SK-N-SH (cell line): ENCODE results near the gene ROR2. TPM values are rescaled to one million over a fixed set of nuclear protein-coding genes. Genes with fewer than 3 reads are reported as not detected.

Experiments used
- CTCF ChIA-PET: fragments of 300-600, 350-600 bp; formaldehyde crosslinking; extraction: SDS; loops from one replicate; lab custom pipeline; 2021; lab: Yijun Ruan, JAX
- POLR2A ChIA-PET: fragments of 350-600 bp; sonication (Branson Sonifier 250); formaldehyde crosslinking; extraction: SDS; loops from one replicate; lab custom pipeline; 2020; ENCODE audit warnings: antibody characterized with exemption, inconsistent platforms; lab: Yijun Ruan, JAX
- DNase-seq: peaks from one replicate; pipeline ENCODE4 v3.0.0; 2012
- H2AFZ ChIP-seq: fragments of 200-600 bp; sonication (generic); 2 replicates; pipeline ENCODE4 v1.8.1; 2016; ENCODE audit warnings: antibody characterized with exemption, mild to moderate bottlenecking, low read depth
- H3F3A ChIP-seq: fragments of 200-600 bp; sonication (generic); replicated peaks from 2 replicates; pipeline ENCODE3; 2016; ENCODE audit warnings: antibody characterized with exemption, mild to moderate bottlenecking; ENCODE audit not compliant: insufficient read depth
- H3K27ac ChIP-seq, 2 experiments: fragments of 200-500 bp in 1 of 2; fragments of 200-600 bp in 1 of 2; sonication (Bioruptor generic) in 1 of 2; sonication (generic), shearing (Covaris generic) in 1 of 2; 2 replicates each; pipeline versions ENCODE4 v1.5.1 to v1.6.1; 2014 to 2016; ENCODE audit warnings: low read depth in 2 of 2, inconsistent platforms in 1 of 2, low read length in 1 of 2, mild to moderate bottlenecking in 1 of 2, mixed read lengths in 1 of 2
- H3K27me3 ChIP-seq: fragments of 200-600 bp; sonication (generic), shearing (Covaris generic); 2 replicates; pipeline ENCODE4 v1.6.1; 2016; ENCODE audit warnings: mixed run types; ENCODE audit not compliant: insufficient read depth
- H3K36me3 ChIP-seq, 2 experiments: fragments of 200-500 bp in 1 of 2; fragments of 200-600 bp in 1 of 2; sonication (Bioruptor generic) in 1 of 2; sonication (generic) in 1 of 2; replicated peaks in 1 of 2; 2 replicates each; pipeline versions ENCODE3 to v1.5.1; 2014 to 2016; ENCODE audit warnings: low read length in 1 of 2, mild to moderate bottlenecking in 1 of 2; ENCODE audit not compliant: insufficient read depth in 2 of 2, control insufficient read depth in 1 of 2
- H3K4me1 ChIP-seq, 2 experiments: fragments of 200-500 bp in 1 of 2; fragments of 200-600 bp in 1 of 2; sonication (Bioruptor generic) in 1 of 2; sonication (generic), shearing (Covaris generic) in 1 of 2; 2 replicates each; pipeline versions ENCODE4 v1.5.1 to v1.6.1; 2014 to 2016; ENCODE audit warnings: low read depth in 1 of 2, low read length in 1 of 2, mixed run types in 1 of 2; ENCODE audit not compliant: insufficient read depth in 2 of 2, control insufficient read depth in 1 of 2
- H3K4me2 ChIP-seq: fragments of 200-600 bp; sonication (generic), shearing (Covaris generic); 2 replicates; pipeline ENCODE4 v1.6.1; 2017; ENCODE audit warnings: mixed run types
- H3K4me3 ChIP-seq, 2 experiments: fragments of 200-500 bp in 1 of 2; fragments of 200-600 bp in 1 of 2; sonication (Bioruptor generic) in 1 of 2; sonication (generic), shearing (Covaris generic) in 1 of 2; 2 replicates each; pipeline versions ENCODE4 v1.5.1 to v1.8.1; 2014 to 2016; ENCODE audit warnings: low read depth in 2 of 2, inconsistent platforms in 1 of 2, low read length in 1 of 2, mild to moderate bottlenecking in 1 of 2, mixed read lengths in 1 of 2, moderate library complexity in 1 of 2
- H3K79me2 ChIP-seq: fragments of 200-600 bp; sonication (generic); 2 replicates; pipeline ENCODE4 v1.8.1; 2017; ENCODE audit warnings: mild to moderate bottlenecking; ENCODE audit not compliant: insufficient read depth
- H3K9ac ChIP-seq: fragments of 200-600 bp; sonication (generic); 2 replicates; pipeline ENCODE4 v1.6.1; 2017; ENCODE audit warnings: mixed run types
- H3K9me2 ChIP-seq: fragments of 200-600 bp; sonication (generic); 2 replicates; pipeline ENCODE4 v1.6.1; 2017; ENCODE audit warnings: mixed run types
- H3K9me3 ChIP-seq: fragments of 200-600 bp; sonication (generic); 2 replicates; pipeline ENCODE4 v1.6.1; 2017; ENCODE audit warnings: mixed run types, mild to moderate bottlenecking, moderate library complexity
- H4K20me1 ChIP-seq: fragments of 200-600 bp; sonication (generic); 2 replicates; pipeline ENCODE4 v1.6.1; 2017; ENCODE audit warnings: mild to moderate bottlenecking, mixed run types; ENCODE audit not compliant: insufficient read depth
- CHD2 ChIP-seq: fragments of 150-350 bp; IDR thresholded peaks from 2 replicates; pipeline ENCODE4 v1.6.1; 2018; ENCODE audit warnings: low read length; ENCODE audit not compliant: partially characterized antibody
- EP300 ChIP-seq, 2 experiments: IDR thresholded peaks; 2 replicates each; pipeline versions ENCODE4 v1.4.0 to v1.6.1; 2012; ENCODE audit warnings: borderline replicate concordance in 1 of 2, low read depth in 1 of 2, low read length in 1 of 2
- FOSL2 ChIP-seq: IDR thresholded peaks from 2 replicates; pipeline ENCODE4 v1.4.0; 2012; ENCODE audit warnings: low read depth, mild to moderate bottlenecking, moderate library complexity, borderline replicate concordance
- GABPA ChIP-seq: IDR thresholded peaks from 2 replicates; pipeline ENCODE4 v1.4.0; 2012; ENCODE audit warnings: low read depth, mild to moderate bottlenecking
- GATA2 ChIP-seq: sonication (generic); formaldehyde crosslinking; IDR thresholded peaks from 2 replicates; pipeline ENCODE4 v1.5.0; 2020; ENCODE audit warnings: mild to moderate bottlenecking, missing genetic modification reagents
- IRF3 ChIP-seq: fragments of 150-350 bp; IDR thresholded peaks from 2 replicates; pipeline ENCODE4 v1.6.1; 2016; ENCODE audit warnings: mild to moderate bottlenecking, low read depth, low read length
- JUND ChIP-seq: IDR thresholded peaks from 2 replicates; pipeline ENCODE4 v1.4.0; 2012
- MAX ChIP-seq: IDR thresholded peaks from 2 replicates; pipeline ENCODE4 v1.4.0; 2012; ENCODE audit warnings: low read depth
- MXI1 ChIP-seq: IDR thresholded peaks from 2 replicates; pipeline ENCODE4 v1.6.1; 2012; ENCODE audit warnings: mild to moderate bottlenecking, low read depth, low read length, improper control_type of control experiment
- POLR2AphosphoS5 ChIP-seq: IDR thresholded peaks from 2 replicates; pipeline ENCODE4 v1.6.1; 2012; ENCODE audit warnings: low read depth, low read length
- RAD21 ChIP-seq: IDR thresholded peaks from 2 replicates; pipeline ENCODE4 v1.6.1; 2012; ENCODE audit warnings: mild to moderate bottlenecking, low read length
- REST ChIP-seq: IDR thresholded peaks from 2 replicates; pipeline ENCODE4 v1.6.1; 2012; ENCODE audit warnings: mild to moderate bottlenecking, low read depth, low read length, moderate library complexity
- RXRA ChIP-seq: IDR thresholded peaks from 2 replicates; pipeline ENCODE4 v1.4.0; 2012; ENCODE audit warnings: low read depth, mild to moderate bottlenecking, borderline replicate concordance
- SIN3A ChIP-seq: IDR thresholded peaks from 2 replicates; pipeline ENCODE4 v1.6.1; 2012; ENCODE audit warnings: low read depth, mild to moderate bottlenecking, low read length, moderate library complexity, borderline replicate concordance
- SMC3 ChIP-seq: IDR thresholded peaks from 2 replicates; pipeline ENCODE4 v1.6.1; 2012; ENCODE audit warnings: low read depth, low read length, improper control_type of control experiment
- USF1 ChIP-seq: IDR thresholded peaks from 2 replicates; pipeline ENCODE4 v1.4.0; 2012; ENCODE audit warnings: low read depth, borderline replicate concordance
- YY1 ChIP-seq: IDR thresholded peaks from 2 replicates; pipeline ENCODE4 v1.4.0; 2012; ENCODE audit warnings: low read depth, mild to moderate bottlenecking
- WGBS: methylation state at CpG from one replicate; pipeline ENCODE4 v1.1.6; 2017; ENCODE audit warnings: low lambda C conversion rate; 5-methylcytosine and 5-hydroxymethylcytosine counted together
- polyA plus RNA-seq, 3 experiments: library from polyadenylated mRNA; depleted of rRNA; stranded (reverse); fragments of >200 nt; gene quantifications; 2 replicates each; pipeline ENCODE4 v1.2.3, GENCODE V29; 2012

The ROR2 gene
- polyA plus RNA-seq, 1 of the 3 experiments (the other 2 are of a cell fraction) = 0.43 TPM

- Histone ChIP-seq H3K36me3 (no peaks in the 10 kb centered on the region), H3K9me2 (no peaks in the 10 kb centered on the region), H4K20me1 (no peaks in the 10 kb centered on the region), H3K79me2 (no peaks in the 10 kb centered on the region), H3K9me3 (no peaks in the 10 kb centered on the region), H3K4me1 (peaks cover 0 to 33% of the 10 kb centered on the region in 2 experiments; a peak in 1 of 4 replicates), H2AFZ (no peak overlapping the region), H3K9ac (no peak overlapping the region), H3K4me3 (no peak overlapping the region), H3K27ac (no peak overlapping the region; a peak in 1 of 4 replicates), H3K27me3 (no peaks in the 10 kb centered on the region), H3K4me2 (no peak overlapping the region), H3F3A (no peaks in the 10 kb centered on the region)
- POLR2A ChIA-PET = no interaction called here
- WGBS = 56% methylated on average over 3 of the region's 5 CpGs
- no peak for TF ChIP-seq IRF3
- TF ChIP-seq MXI1 = no peak
- no peak for TF ChIP-seq MAX
- no peak for TF ChIP-seq REST
- DNase-seq = no peak
- CTCF ChIA-PET = interaction anchor here (1.1 kb wide), 1 partner anchor 27 kb away, joined by 4 read pairs; no protein-coding TSS in a partner anchor
These were observed 147.6 kb downstream of the ROR2 start for GRCh38 chr9:91802391-91802790.

- CTCF ChIA-PET = interaction anchor here (1.3 to 1.4 kb wide), 3 partner anchors 10 to 50 kb away, joined by 3 to 5 read pairs (median 4); no protein-coding TSS in a partner anchor
- no peaks in the 10 kb centered on the region for H3K79me2 ChIP-seq
- H4K20me1 ChIP-seq = no peaks in the 10 kb centered on the region
- no peaks in the 10 kb centered on the region for H3K36me3 ChIP-seq
- H3K27me3 ChIP-seq = no peaks in the 10 kb centered on the region
- H3F3A ChIP-seq = no peaks in the 10 kb centered on the region
- DNase-seq = no peak
- H3K9me2 ChIP-seq = no peaks in the 10 kb centered on the region
- H3K4me1 ChIP-seq = peaks cover 0 to 37% of the 10 kb centered on the region in 2 experiments; a peak in 2 of 4 replicates
- H3K4me3 ChIP-seq = no peak overlapping the region
- H3K9me3 ChIP-seq = no peaks in the 10 kb centered on the region
- TF ChIP-seq SIN3A (no peak), IRF3 (no peak), JUND (no peak), FOSL2 (no peak), SMC3 (no peak), POLR2AphosphoS5 (no peak), RXRA (no peak), GATA2 (CRISPR knock-in tag) (no peak), USF1 (no peak), MAX (no peak), GABPA (no peak), RAD21 (no peak), MXI1 (no peak), EP300 (IDR thresholded peaks at IDR 0.05; ENCODE audit: borderline replicate concordance in 1 of 2, low read depth in 1 of 2, low read length in 1 of 2) (no peak), CHD2 (no peak), YY1 (no peak)
- POLR2A ChIA-PET = no interaction called here
- H2AFZ ChIP-seq = no peak overlapping the region
- no peak overlapping the region for H3K4me2 ChIP-seq
- no peak overlapping the region for H3K9ac ChIP-seq
- no peak overlapping the region for H3K27ac ChIP-seq
- 60% methylated on average over 12 of the region's 12 CpGs for WGBS
These were observed 149.5 kb downstream of the ROR2 start for GRCh38 chr9:91800473-91801030.
